Hepatocyte (in vitro differentiated cells): Measurements from ENCODE around the gene TSHZ1.

ENCODE experiments used
- CTCF ChIP-seq: fragments of 200-600 bp; sonication (generic); IDR thresholded peaks from 2 replicates; pipeline ENCODE4 v1.5.1; 2016; ENCODE audit warnings: antibody characterized with exemption, mild to moderate bottlenecking; ENCODE audit not compliant: poor library complexity
- EZH2 ChIP-seq: fragments of 200-600 bp; sonication (generic); IDR thresholded peaks from 2 replicates; pipeline ENCODE4 v1.6.1; 2016; ENCODE audit warnings: antibody characterized with exemption, mild to moderate bottlenecking, borderline replicate concordance
- EZH2phosphoT487 ChIP-seq: fragments of 200-600 bp; sonication (generic); IDR thresholded peaks from one replicate; pipeline ENCODE4 v1.6.1; 2018; ENCODE audit warnings: antibody characterized with exemption, mild to moderate bottlenecking, low read depth, moderate library complexity; ENCODE audit not compliant: unreplicated experiment, severe bottlenecking

GRCh38 chr18:75221897-75222296 lies 11.3 kb downstream of the TSHZ1 start:
- TF ChIP-seq CTCF = no peak
- TF ChIP-seq EZH2 = no peak
- TF ChIP-seq EZH2phosphoT487 = no peak
